H1 (cell line): ENCODE data around the gene PGP. TPM values are rescaled to one million over a fixed set of nuclear protein-coding genes. Genes with fewer than 3 reads are reported as not detected.

ENCODE experiments used
- CTCF ChIA-PET: fragments of 300-600 bp; sonication (Branson Sonifier 250); formaldehyde crosslinking; loops from one replicate; lab custom pipeline; 2021; ENCODE audit not compliant: partially characterized antibody; lab: Charles Lee
- POLR2A ChIA-PET: fragments of 300-600 bp; sonication (Branson Sonifier 250); formaldehyde crosslinking; loops from one replicate; lab custom pipeline; 2021; ENCODE audit warnings: inconsistent platforms; ENCODE audit not compliant: partially characterized antibody; lab: Charles Lee
- DNase-seq, 2 experiments: peaks; one replicate each; pipeline versions ENCODE4 v3.0.0 to v3.0.0-alpha.2; 2010 to 2022; ENCODE audit warnings: low spot score in 2 of 2, low read depth in 1 of 2, mixed read lengths in 1 of 2
- FAIRE-seq: peaks from 2 replicates; lab custom pipeline; 2011; peaks lifted over from hg19 to GRCh38; lab: Jason Lieb, UNC
- H2AFZ ChIP-seq: 2 replicates; pipeline ENCODE4 v1.8.1; 2012; ENCODE audit warnings: low read length, inconsistent platforms
- H2AK5ac ChIP-seq: 2 replicates; pipeline ENCODE4 v1.6.1; 2013; ENCODE audit warnings: low read depth, low read length
- H2BK120ac ChIP-seq: replicated peaks from 2 replicates; pipeline ENCODE3; 2013; ENCODE audit warnings: low read depth, low read length, inconsistent platforms
- H2BK12ac ChIP-seq: 2 replicates; pipeline ENCODE4 v1.6.1; 2013; ENCODE audit warnings: low read depth, low read length
- H2BK15ac ChIP-seq: 2 replicates; pipeline ENCODE4 v1.6.1; 2013; ENCODE audit warnings: low read length
- H2BK20ac ChIP-seq: 2 replicates; pipeline ENCODE4 v1.6.1; 2013; ENCODE audit warnings: low read length
- H2BK5ac ChIP-seq: 2 replicates; pipeline ENCODE4 v1.6.1; 2013; ENCODE audit warnings: low read depth, low read length
- H3K14ac ChIP-seq: 2 replicates; pipeline ENCODE4 v1.6.1; 2013; ENCODE audit warnings: inconsistent platforms; ENCODE audit not compliant: insufficient read length
- H3K18ac ChIP-seq: 2 replicates; pipeline ENCODE4 v1.6.1; 2013; ENCODE audit warnings: low read length; ENCODE audit errors: extremely low read depth
- H3K23ac ChIP-seq: 2 replicates; pipeline ENCODE4 v1.6.1; 2013; ENCODE audit warnings: inconsistent platforms; ENCODE audit not compliant: insufficient read length
- H3K23me2 ChIP-seq: 2 replicates; pipeline ENCODE4 v1.6.1; 2013; ENCODE audit warnings: low read depth, low read length
- H3K27ac ChIP-seq: 2 replicates; pipeline ENCODE4 v1.6.1; 2011; ENCODE audit warnings: low read depth, low read length, inconsistent platforms
- H3K27me3 ChIP-seq, 4 experiments: replicated peaks in 1 of 4; 1 replicate in 1 of 4; 2 replicates in 3 of 4; pipeline versions ENCODE4 v1.6.1 to v1.8.1; 2011 to 2013; ENCODE audit warnings: low read length in 3 of 4, mild to moderate bottlenecking in 3 of 4, inconsistent platforms in 2 of 4, mixed read lengths in 2 of 4, moderate library complexity in 1 of 4; ENCODE audit not compliant: control insufficient read depth in 3 of 4, insufficient read depth in 3 of 4; ENCODE audit errors: extremely low read depth in 1 of 4
- H3K36me3 ChIP-seq, 4 experiments: 2 replicates each; pipeline versions ENCODE4 v1.6.1 to v1.8.1; 2011 to 2013; ENCODE audit warnings: mild to moderate bottlenecking in 4 of 4, low read length in 3 of 4, moderate library complexity in 2 of 4, control low read depth in 1 of 4, inconsistent platforms in 1 of 4; ENCODE audit not compliant: insufficient read depth in 4 of 4, control insufficient read depth in 2 of 4
- H3K4ac ChIP-seq: replicated peaks from 2 replicates; pipeline ENCODE3; 2013; ENCODE audit warnings: low read length, low read depth, mixed read lengths, inconsistent platforms; ENCODE audit not compliant: insufficient read length
- H3K4me1 ChIP-seq, 4 experiments: replicated peaks in 1 of 4; 1 replicate in 1 of 4; 2 replicates in 3 of 4; pipeline versions ENCODE4 v1.6.1 to v1.8.1; 2011 to 2013; ENCODE audit warnings: low read length in 3 of 4, inconsistent platforms in 2 of 4, mixed read lengths in 1 of 4; ENCODE audit not compliant: insufficient read depth in 4 of 4, control insufficient read depth in 3 of 4
- H3K4me2 ChIP-seq, 2 experiments: 2 replicates each; pipeline versions ENCODE4 v1.6.1 to v1.8.1; 2011 to 2013; ENCODE audit warnings: low read depth in 2 of 2, low read length in 2 of 2, control low read depth in 1 of 2, inconsistent platforms in 1 of 2, mild to moderate bottlenecking in 1 of 2; ENCODE audit not compliant: insufficient read depth in 1 of 2
- H3K4me3 ChIP-seq, 4 experiments: fragments of 200-600, 300-600 bp in 1 of 4; sonication (generic), shearing (Covaris generic), sonication (Bioruptor Twin) in 1 of 4; 2 replicates each; pipeline versions ENCODE4 v1.5.1 to v1.8.1; 2011 to 2016; ENCODE audit warnings: low read length in 4 of 4, low read depth in 3 of 4, control low read depth in 2 of 4, inconsistent platforms in 2 of 4, mild to moderate bottlenecking in 2 of 4, mixed read lengths in 1 of 4, moderate library complexity in 1 of 4; ENCODE audit not compliant: insufficient read depth in 2 of 4; ENCODE audit errors: extremely low read depth in 1 of 4
- H3K56ac ChIP-seq: replicated peaks from 2 replicates; pipeline ENCODE3; 2013; ENCODE audit warnings: low read depth, mild to moderate bottlenecking, mixed read lengths, low read length, inconsistent platforms; ENCODE audit not compliant: insufficient read length
- H3K79me1 ChIP-seq: 2 replicates; pipeline ENCODE4 v1.6.1; 2013; ENCODE audit warnings: low read depth, low read length, control low read depth
- H3K79me2 ChIP-seq, 2 experiments: 2 replicates each; pipeline versions ENCODE4 v1.6.1 to v1.8.1; 2012 to 2013; ENCODE audit warnings: low read length in 2 of 2, mild to moderate bottlenecking in 2 of 2, inconsistent platforms in 1 of 2; ENCODE audit not compliant: insufficient read depth in 2 of 2, control insufficient read depth in 1 of 2
- H3K9ac ChIP-seq, 4 experiments: replicated peaks in 1 of 4; 1 replicate in 1 of 4; 2 replicates in 3 of 4; pipeline versions ENCODE4 v1.6.1 to v1.8.1; 2011 to 2013; ENCODE audit warnings: low read depth in 3 of 4, low read length in 3 of 4, control low read depth in 2 of 4, mild to moderate bottlenecking in 2 of 4, moderate library complexity in 2 of 4, inconsistent platforms in 1 of 4; ENCODE audit errors: extremely low read depth in 1 of 4
- H3K9me3 ChIP-seq, 2 experiments: 2 replicates each; pipeline versions ENCODE4 v1.6.1 to v1.8.1; 2012 to 2013; ENCODE audit warnings: mild to moderate bottlenecking in 2 of 2, moderate library complexity in 2 of 2, control low read depth in 1 of 2, inconsistent platforms in 1 of 2, low read depth in 1 of 2, low read length in 1 of 2, mixed read lengths in 1 of 2; ENCODE audit not compliant: insufficient read depth in 2 of 2
- H4K20me1 ChIP-seq, 2 experiments: replicated peaks in 1 of 2; 2 replicates each; pipeline versions ENCODE3 to v1.8.1; 2011 to 2013; ENCODE audit warnings: inconsistent platforms in 2 of 2, low read length in 2 of 2, mild to moderate bottlenecking in 1 of 2; ENCODE audit not compliant: insufficient read depth in 2 of 2, control insufficient read depth in 1 of 2
- H4K5ac ChIP-seq: 2 replicates; pipeline ENCODE4 v1.6.1; 2013; ENCODE audit warnings: low read length, low read depth, mixed read lengths, inconsistent platforms; ENCODE audit not compliant: insufficient read length
- H4K8ac ChIP-seq: 2 replicates; pipeline ENCODE4 v1.8.0; 2013; ENCODE audit warnings: mild to moderate bottlenecking, moderate library complexity, low read length, inconsistent platforms; ENCODE audit not compliant: insufficient read depth; ENCODE audit errors: extremely low read depth
- H4K91ac ChIP-seq: replicated peaks from 2 replicates; pipeline ENCODE3; 2013; ENCODE audit warnings: low read length, mixed read lengths, inconsistent platforms; ENCODE audit not compliant: insufficient read length
- CEBPB ChIP-seq: IDR thresholded peaks from 2 replicates; pipeline ENCODE4 v1.6.1; 2012; ENCODE audit warnings: low read depth, low read length
- GABPA ChIP-seq: IDR thresholded peaks from 2 replicates; pipeline ENCODE4 v1.6.1; 2011; ENCODE audit warnings: mild to moderate bottlenecking, low read length, moderate library complexity, borderline replicate concordance; ENCODE audit not compliant: insufficient read depth
- KDM4A ChIP-seq: IDR thresholded peaks from one replicate; pipeline ENCODE4 v1.7.1; 2012; ENCODE audit warnings: low read depth, mild to moderate bottlenecking, moderate library complexity, low read length, inconsistent platforms; ENCODE audit not compliant: severe bottlenecking
- NANOG ChIP-seq: IDR thresholded peaks from 2 replicates; pipeline ENCODE4 v1.6.1; 2011; ENCODE audit warnings: low read length, low read depth, mild to moderate bottlenecking, inconsistent platforms; ENCODE audit not compliant: insufficient read depth, poor library complexity, severe bottlenecking
- SIN3A ChIP-seq, 2 experiments: IDR thresholded peaks in 1 of 2; conservative IDR thresholded peaks in 1 of 2; 2 replicates each; pipeline ENCODE4 v1.6.1; 2011 to 2012; ENCODE audit warnings: low read length in 2 of 2, improper control_type of control experiment in 1 of 2, low read depth in 1 of 2, mild to moderate bottlenecking in 1 of 2
- WGBS, 2 experiments: shearing (Covaris generic) in 1 of 2; methylation state at CpG; one replicate each; pipeline versions ENCODE4 v1.1.6 to v1.1.7; 2013 to 2015; ENCODE audit warnings: low lambda C conversion rate in 2 of 2, mixed read lengths in 2 of 2, inconsistent platforms in 1 of 2, low coverage in 1 of 2, missing lambda C conversion rate in 1 of 2; ENCODE audit not compliant: insufficient replicate concordance in 2 of 2, insufficient coverage in 1 of 2, insufficient read length in 1 of 2; ENCODE audit errors: extremely low coverage in 1 of 2, missing lambda C conversion rate in 1 of 2; 5-methylcytosine and 5-hydroxymethylcytosine counted together
- polyA plus RNA-seq, 7 experiments: library from polyadenylated mRNA; depleted of rRNA in 3 of 7; stranded (reverse) in 5 of 7; unstranded in 2 of 7; fragments of >200 nt in 5 of 7; fragments of 200-250 nt in 2 of 7; gene quantifications; 1 replicate in 5 of 7; 2 replicates in 1 of 7; 4 replicates in 1 of 7; pipeline versions ENCODE4 v1.2.1 to v1.2.3, GENCODE V29; 2011 to 2013; ENCODE audit warnings: missing spikeins in 2 of 7, mixed read lengths in 2 of 7
- total RNA-seq: library from RNA; stranded (reverse); fragmentation: NEBNext Ultra II Directional; extraction: Animal tissue kit (Norgen Biotek cat#: 25700); gene quantifications from 2 replicates; pipeline ENCODE4 v1.2.1, GENCODE V29; 2021
- TF ChIP-seq, protein P1 (sequence below): IDR thresholded peaks from 2 replicates; pipeline ENCODE4 v1.6.1; 2012; ENCODE audit warnings: low read length, inconsistent platforms

Gene PGP
- total and polyA plus RNA-seq, 2 of the 8 experiments (the other 6 are each of a cell fraction or from before 2014, with no cell fraction given), result 30.9 to 55.9 TPM

DNA sequence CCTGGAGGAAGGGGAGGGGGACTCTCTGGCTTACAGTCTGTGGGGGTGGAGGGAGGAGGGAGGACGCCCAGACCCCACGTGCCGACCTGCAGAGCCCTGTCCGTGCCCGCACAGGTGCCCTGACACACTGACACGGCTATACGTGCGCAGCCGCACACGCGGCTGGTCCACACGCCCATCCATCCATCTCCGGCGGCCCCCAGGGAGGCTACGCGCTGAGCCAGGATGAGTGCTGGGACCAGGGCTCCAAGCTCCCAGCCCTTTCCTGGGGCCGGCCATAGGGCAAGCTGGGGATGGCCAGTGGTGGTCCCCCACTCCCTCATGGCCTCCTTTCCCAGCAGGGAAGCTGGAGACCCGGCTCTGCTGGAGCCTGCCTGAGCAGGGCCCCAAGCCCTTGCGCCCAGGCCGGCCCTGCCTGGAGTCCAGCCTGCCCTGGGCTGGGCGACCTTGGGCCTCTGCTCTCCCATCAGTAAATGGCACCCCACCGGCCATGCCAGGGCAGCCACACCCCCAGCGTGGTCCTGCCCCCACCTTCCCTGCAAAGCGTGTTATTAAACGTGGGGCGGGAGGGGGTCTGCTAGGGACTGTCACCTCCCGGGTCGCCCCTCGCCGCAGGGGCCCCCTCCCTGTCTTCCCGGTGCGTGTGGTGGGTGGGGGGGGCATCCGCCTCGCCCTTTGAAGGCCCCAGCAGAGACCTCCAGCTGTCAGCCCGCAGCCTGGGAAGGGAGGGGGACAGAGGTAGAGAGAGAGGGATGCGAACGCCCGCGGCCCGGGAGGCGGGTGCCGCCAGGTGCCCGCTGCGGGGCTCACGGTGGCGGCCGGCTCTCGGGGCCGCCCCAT, 19.1 kb downstream of the PGP start:
- Histone ChIP-seq H3K27me3 (peaks cover 4 to 34% (median 24%) of the 10 kb centered on the region in 4 experiments), H3K36me3 (no peaks in the 10 kb centered on the region), H3K79me1 (no peaks in the 10 kb centered on the region), H3K4me2 (peak overlapping the region; percentile 52 to 97), H3K14ac (no peak overlapping the region), H3K23me2 (peaks cover 8% of the 10 kb centered on the region; the same call in 1 of the 2 replicates), H2BK20ac (no peak overlapping the region), H3K4me3 (peak overlapping the region; percentile 39 to 74 (median 48)), H3K27ac (no peak overlapping the region), H2BK15ac (no peak overlapping the region), H2AK5ac (no peak overlapping the region), H3K79me2 (no peaks in the 10 kb centered on the region), H3K23ac (no peak overlapping the region), H3K4ac (no peak overlapping the region), H2AFZ (no peak overlapping the region), H4K8ac (no peak overlapping the region), H3K9me3 (no peaks in the 10 kb centered on the region), H3K9ac (no peak overlapping the region), H4K20me1 (peaks cover 4 to 14% of the 10 kb centered on the region in 2 experiments), H3K18ac (no peak overlapping the region; the same call in 1 of the 2 replicates), H2BK12ac (no peak overlapping the region), H2BK5ac (no peak overlapping the region), H4K5ac (no peak overlapping the region), H3K4me1 (peaks cover 0 to 10% (median 3%) of the 10 kb centered on the region in 4 experiments; a peak in 4 of 7 replicates), H2BK120ac (no peak overlapping the region), H3K56ac (no peak overlapping the region), H4K91ac (no peak overlapping the region)
- TF ChIP-seq NANOG (no peak), GABPA (peak; percentile 55; the same call in 1 of the 2 replicates), KDM4A (peak; percentile 56), CEBPB (no peak), SIN3A (conservative IDR thresholded peaks at IDR 0.05 in 1 of 2, IDR thresholded peaks at IDR 0.05 in 1 of 2; ENCODE audit: low read depth in 1 of 2, low read length in 2 of 2) (peak in 1 of 2 experiments; percentile 68; a peak in 1 of 4 replicates)
- TF ChIP-seq, protein P1, sequence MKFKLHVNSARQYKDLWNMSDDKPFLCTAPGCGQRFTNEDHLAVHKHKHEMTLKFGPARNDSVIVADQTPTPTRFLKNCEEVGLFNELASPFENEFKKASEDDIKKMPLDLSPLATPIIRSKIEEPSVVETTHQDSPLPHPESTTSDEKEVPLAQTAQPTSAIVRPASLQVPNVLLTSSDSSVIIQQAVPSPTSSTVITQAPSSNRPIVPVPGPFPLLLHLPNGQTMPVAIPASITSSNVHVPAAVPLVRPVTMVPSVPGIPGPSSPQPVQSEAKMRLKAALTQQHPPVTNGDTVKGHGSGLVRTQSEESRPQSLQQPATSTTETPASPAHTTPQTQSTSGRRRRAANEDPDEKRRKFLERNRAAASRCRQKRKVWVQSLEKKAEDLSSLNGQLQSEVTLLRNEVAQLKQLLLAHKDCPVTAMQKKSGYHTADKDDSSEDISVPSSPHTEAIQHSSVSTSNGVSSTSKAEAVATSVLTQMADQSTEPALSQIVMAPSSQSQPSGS, result no peak
- DNase-seq, result peak in 1 of 2 experiments; percentile 75
- 14% methylated on average over 18 of the region's 49 CpGs; no CpG with 5 or more reads in 1 of the 2 experiments for WGBS, 2 experiments
- ChIA-PET CTCF (interaction anchor here (0.7 to 3.2 kb wide), 32 partner anchors 8 to 454 kb away, joined by 3 to 26 read pairs (median 4); partner anchors contain the start of genes BRICD5, DNASE1L2, E4F1 and ECI1), POLR2A (interaction anchor here (0.7 to 6.9 kb wide), 18 partner anchors 8 to 306 kb away, joined by 3 to 63 read pairs (median 5); partner anchors contain the start of genes BRICD5, DNASE1L2, ECI1 and MLST8)
- FAIRE-seq, result no peak
